Adrenal gland (tissue), 5 donors: Measurements from ENCODE around the gene LANCL2.

Experiments used
- POLR2A ChIP-seq, 2 donors: fragments of 450-650 bp; IDR thresholded peaks; one replicate each; pipeline ENCODE4 v1.6.1; 2017; ENCODE audit warnings: antibody characterized with exemption in 2 of 2, mild to moderate bottlenecking in 2 of 2, moderate library complexity in 1 of 2
- TF ChIP-seq, protein P1 (sequence below), 6 experiments: fragments of 450-650 bp in 4 of 6; fragments of 200-600 bp in 2 of 6; sonication (generic) in 1 of 6; IDR thresholded peaks; 1 replicate in 5 of 6; 2 replicates in 1 of 6; pipeline versions ENCODE4 v1.5.1 to v1.8.0; 2016 to 2021; ENCODE audit warnings: antibody characterized with exemption in 6 of 6, mild to moderate bottlenecking in 2 of 6, moderate library complexity in 1 of 6
- donor health status: DM: no; HTN: no; CAD: no.

DNA sequence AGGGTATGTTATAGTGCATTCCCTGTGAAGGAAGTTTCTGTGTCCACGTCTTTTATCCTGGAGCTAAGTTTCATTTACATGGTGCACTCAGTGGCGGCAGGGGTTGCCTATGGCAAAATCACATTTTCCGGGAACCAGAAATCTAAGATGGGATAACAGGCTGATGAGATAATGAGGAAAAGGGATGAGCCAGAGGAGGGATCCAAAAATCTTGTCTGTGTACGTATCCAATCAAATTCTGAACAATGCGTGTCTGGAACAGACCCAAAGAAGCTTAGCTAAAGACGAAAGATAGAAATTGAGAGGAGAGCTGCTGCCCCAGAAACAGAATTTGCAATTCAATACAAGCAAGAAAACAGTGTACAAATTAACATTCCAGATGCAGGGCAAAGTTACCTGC, 16.1 kb downstream of the LANCL2 start:
- no peak for TF ChIP-seq POLR2A (IDR thresholded peaks at IDR 0.05)
- TF ChIP-seq, protein P1, sequence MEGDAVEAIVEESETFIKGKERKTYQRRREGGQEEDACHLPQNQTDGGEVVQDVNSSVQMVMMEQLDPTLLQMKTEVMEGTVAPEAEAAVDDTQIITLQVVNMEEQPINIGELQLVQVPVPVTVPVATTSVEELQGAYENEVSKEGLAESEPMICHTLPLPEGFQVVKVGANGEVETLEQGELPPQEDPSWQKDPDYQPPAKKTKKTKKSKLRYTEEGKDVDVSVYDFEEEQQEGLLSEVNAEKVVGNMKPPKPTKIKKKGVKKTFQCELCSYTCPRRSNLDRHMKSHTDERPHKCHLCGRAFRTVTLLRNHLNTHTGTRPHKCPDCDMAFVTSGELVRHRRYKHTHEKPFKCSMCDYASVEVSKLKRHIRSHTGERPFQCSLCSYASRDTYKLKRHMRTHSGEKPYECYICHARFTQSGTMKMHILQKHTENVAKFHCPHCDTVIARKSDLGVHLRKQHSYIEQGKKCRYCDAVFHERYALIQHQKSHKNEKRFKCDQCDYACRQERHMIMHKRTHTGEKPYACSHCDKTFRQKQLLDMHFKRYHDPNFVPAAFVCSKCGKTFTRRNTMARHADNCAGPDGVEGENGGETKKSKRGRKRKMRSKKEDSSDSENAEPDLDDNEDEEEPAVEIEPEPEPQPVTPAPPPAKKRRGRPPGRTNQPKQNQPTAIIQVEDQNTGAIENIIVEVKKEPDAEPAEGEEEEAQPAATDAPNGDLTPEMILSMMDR (IDR thresholded peaks at IDR 0.05) = no peak
